ENCODE data around the gene CHRNA5.
"Not testable (repeated sequence)": the region's sequence is repeated elsewhere in the genome, so short reads cannot be mapped to it uniquely, and the experiment has no call there.

The CHRNA5 gene

GRCh38 chr15:78565097-78565950, at the start of gene CHRNA5:
Gene CHRNA5 (plus strand): TSS chr15:78565520. CDS start chr15:78565720, 200 bp downstream.
- DNase-seq (ENCODE audit: low spot score): peak; percentile 90

GRCh38 chr15:78520035-78520434, 45.3 kb upstream of the CHRNA5 start:
- not testable (repeated sequence) for DNase-seq (ENCODE audit: low spot score)

- DNase-seq (ENCODE audit: low spot score): no peak
Observed at GRCh38 chr15:78524230-78524629, 41.1 kb upstream of the CHRNA5 start.

- DNase-seq (ENCODE audit: low spot score): no peak
Observed at GRCh38 chr15:78527325-78527724, 38.0 kb upstream of the CHRNA5 start.

- no peak for DNase-seq (ENCODE audit: low spot score)
Observed at GRCh38 chr15:78533331-78533730, 32.0 kb upstream of the CHRNA5 start.

DNA sequence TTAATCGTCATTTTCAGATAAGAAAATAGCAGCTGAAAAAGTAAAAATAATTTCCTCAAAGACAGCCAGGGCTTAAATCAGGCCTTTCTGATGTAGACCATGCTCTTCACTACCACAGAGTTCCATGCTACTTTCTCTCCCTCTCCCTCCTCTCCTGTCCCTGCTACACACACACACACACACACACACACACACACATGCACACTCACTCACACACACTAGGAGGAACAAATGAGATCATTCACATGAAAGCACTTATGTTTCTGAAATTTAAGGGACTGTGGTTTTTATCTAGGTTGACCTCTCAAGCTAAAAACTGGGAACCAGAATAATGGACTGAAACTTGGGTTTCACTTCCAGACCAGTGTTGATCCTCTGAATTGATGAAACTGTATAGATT, 29.2 kb upstream of the CHRNA5 start:
- DNase-seq (ENCODE audit: low spot score): no peak

DNA sequence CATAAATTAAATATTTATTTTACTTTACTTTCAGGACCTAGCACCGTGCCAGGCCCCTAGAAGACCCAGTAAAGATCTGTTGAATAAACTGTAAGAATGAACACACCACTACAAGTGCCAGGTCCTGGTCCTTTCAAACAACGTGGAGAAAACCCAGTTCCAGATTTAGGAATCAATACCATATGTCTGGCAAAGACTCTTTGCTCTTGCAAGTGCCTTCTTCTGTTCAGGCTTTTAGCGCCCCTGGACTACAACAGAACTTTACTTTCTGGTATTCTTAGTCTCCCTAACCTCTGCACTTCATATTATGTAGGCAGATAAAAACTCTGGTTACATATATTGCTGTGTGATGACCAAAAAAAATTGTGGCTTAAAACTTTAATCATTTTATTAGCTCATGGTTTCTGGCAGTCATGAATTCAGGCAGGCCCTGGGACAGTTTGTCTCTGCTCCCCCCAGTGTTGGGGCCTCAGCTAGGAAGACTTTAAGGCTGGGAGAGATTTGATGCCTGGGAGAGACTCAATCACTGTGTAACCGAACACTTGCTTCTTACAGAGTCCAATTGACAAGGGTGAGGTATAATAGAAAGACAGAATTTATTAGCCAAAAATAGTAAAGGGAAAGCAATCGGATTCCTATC, 27.9 kb upstream of the CHRNA5 start:
- DNase-seq (ENCODE audit: low spot score): no peak

GRCh38 chr15:78538358-78538757, 27.0 kb upstream of the CHRNA5 start:
- no peak for DNase-seq (ENCODE audit: low spot score)

GRCh38 chr15:78539464-78540140, 25.7 kb upstream of the CHRNA5 start:
- DNase-seq (ENCODE audit: low spot score): not testable (repeated sequence)

- peak; percentile 94 for DNase-seq (ENCODE audit: low spot score)
Observed at GRCh38 chr15:78540141-78540870, 25.0 kb upstream of the CHRNA5 start, which contains the start of gene PSMA4. Gene PSMA4 (plus strand): TSS chr15:78540444. CDS start chr15:78541928, 1,484 bp downstream.

GRCh38 chr15:78540871-78541743, 24.2 kb upstream of the CHRNA5 start:
- DNase-seq (ENCODE audit: low spot score): no peak

- DNase-seq (ENCODE audit: low spot score): no peak
Observed at GRCh38 chr15:78541744-78542034, 23.6 kb upstream of the CHRNA5 start.

- no peak for DNase-seq (ENCODE audit: low spot score)
Observed at GRCh38 chr15:78542647-78543046, 22.7 kb upstream of the CHRNA5 start.

- DNase-seq (ENCODE audit: low spot score): no peak
Observed at GRCh38 chr15:78550194-78550593, 15.1 kb upstream of the CHRNA5 start.

DNA sequence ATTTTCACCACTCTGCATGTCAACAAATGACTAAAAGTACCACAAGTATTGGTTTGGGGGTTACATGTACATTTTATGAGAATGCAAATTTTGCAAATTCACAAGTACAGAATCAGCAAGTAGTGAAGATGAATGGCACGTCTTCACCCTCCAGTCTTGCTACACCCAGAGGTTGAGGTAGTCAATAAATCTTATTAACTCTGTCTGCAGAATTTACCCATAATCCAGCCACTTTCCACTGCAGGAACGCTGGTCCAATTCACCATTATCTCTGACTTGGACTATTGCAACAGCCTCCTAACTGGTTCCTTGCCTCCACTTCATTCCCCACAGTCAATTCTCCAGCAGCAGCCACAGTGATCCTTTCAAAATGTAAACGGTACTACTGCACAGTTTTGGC, 14.5 kb upstream of the CHRNA5 start:
- DNase-seq (ENCODE audit: low spot score): no peak

GRCh38 chr15:78551902-78552301, 13.4 kb upstream of the CHRNA5 start:
- no peak for DNase-seq (ENCODE audit: low spot score)

- DNase-seq (ENCODE audit: low spot score): no peak
Observed at GRCh38 chr15:78552597-78552996, 12.7 kb upstream of the CHRNA5 start.

GRCh38 chr15:78560201-78560600, 5.1 kb upstream of the CHRNA5 start:
- DNase-seq (ENCODE audit: low spot score): not testable (repeated sequence)

DNA sequence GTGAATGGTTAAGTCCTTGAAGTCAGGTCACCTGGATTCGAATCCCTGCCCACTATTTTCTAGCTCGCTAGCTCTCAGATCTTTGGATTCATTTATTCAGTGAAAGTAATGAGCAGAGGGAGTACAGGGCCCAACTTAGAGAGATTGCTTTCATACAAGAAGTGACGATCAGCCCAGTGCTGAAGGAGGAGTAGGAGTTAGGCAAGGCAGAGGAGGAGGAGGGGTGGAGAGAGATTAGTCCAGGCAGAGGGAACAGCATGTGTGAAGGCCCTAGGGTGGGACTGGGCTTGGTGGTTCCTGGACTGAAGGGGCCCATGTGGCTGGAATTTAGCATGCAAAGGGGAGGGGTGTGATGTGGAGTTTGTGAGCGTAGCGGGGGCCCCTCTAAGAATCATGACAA, 3.8 kb upstream of the CHRNA5 start:
- no peak for DNase-seq (ENCODE audit: low spot score)

DNA sequence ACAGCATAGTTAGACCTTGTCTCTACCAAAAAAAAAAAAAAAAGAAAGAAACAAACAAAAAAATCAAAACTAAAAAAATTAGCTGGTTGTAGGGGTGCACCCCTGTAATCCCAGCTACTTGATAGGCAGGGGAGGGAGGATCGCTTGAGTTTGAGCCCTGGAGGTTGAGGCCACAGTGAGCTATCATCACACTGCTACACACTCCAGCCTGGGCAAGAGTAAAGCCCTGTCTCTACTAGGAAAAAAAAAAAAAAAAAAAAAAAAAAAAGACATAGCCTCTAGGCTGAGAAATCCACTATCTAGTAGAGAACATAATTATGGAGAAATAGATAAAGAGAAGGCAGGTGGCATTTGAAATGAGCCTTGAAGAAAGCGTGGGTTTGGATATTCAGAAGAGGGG, 2.2 kb upstream of the CHRNA5 start:
- DNase-seq (ENCODE audit: low spot score): no peak

GRCh38 chr15:78564743-78565096, 600 bp upstream of the CHRNA5 start:
- no peak for DNase-seq (ENCODE audit: low spot score)

All from HuH-7.5 (cell line).